Central memory CD8-positive, alpha-beta T cell (primary cell): ENCODE results near the gene XPR1.

Source experiments
- ATAC-seq: fragments of 150-1000 bp; cut with Tn5 transposase; replicated peaks from 2 replicates; pipeline ENCODE4 v1.10.0; 2022; ENCODE audit warnings: mild to moderate bottlenecking, moderate FRiP score, moderate number of reproducible peaks; ENCODE audit not compliant: poor library complexity, severe bottlenecking; ENCODE audit errors: extremely low read depth
- DNase-seq, 2 donors: peaks; one replicate each; pipeline ENCODE4 v3.0.0; 2021; ENCODE audit warnings: low spot score in 2 of 2
- H3K27ac Mint-ChIP-seq: one replicate; pipeline ENCODE4 v1.8.0; 2022; ENCODE audit warnings: low read depth, mild to moderate bottlenecking, moderate library complexity, mixed read lengths
- H3K27me3 Mint-ChIP-seq: one replicate; pipeline ENCODE4 v1.8.0; 2022; ENCODE audit warnings: mixed read lengths
- H3K36me3 Mint-ChIP-seq: one replicate; pipeline ENCODE4 v1.8.0; 2022; ENCODE audit warnings: mild to moderate bottlenecking, moderate library complexity, mixed read lengths; ENCODE audit not compliant: insufficient read depth
- H3K4me1 Mint-ChIP-seq: one replicate; pipeline ENCODE4 v1.8.0; 2022; ENCODE audit warnings: mixed read lengths
- H3K4me3 Mint-ChIP-seq: one replicate; pipeline ENCODE4 v1.8.0; 2022; ENCODE audit warnings: mild to moderate bottlenecking, moderate library complexity, mixed read lengths
- H3K9me3 Mint-ChIP-seq: one replicate; pipeline ENCODE4 v1.8.0; 2022; ENCODE audit warnings: mixed read lengths

The XPR1 gene

GRCh38 chr1:180620581-180620980 is 11.2 kb upstream of the XPR1 start:
- DNase-seq (no peak), ATAC-seq (no peak)
- Mint-ChIP-seq H3K27ac (no peak overlapping the region), H3K4me1 (no peaks in the 10 kb centered on the region), H3K9me3 (no peaks in the 10 kb centered on the region), H3K27me3 (peaks cover 10% of the 10 kb centered on the region), H3K36me3 (no peaks in the 10 kb centered on the region), H3K4me3 (no peak overlapping the region)

- Mint-ChIP-seq H3K27ac (no peak overlapping the region), H3K4me3 (no peak overlapping the region), H3K27me3 (peaks cover 32% of the 10 kb centered on the region), H3K9me3 (no peaks in the 10 kb centered on the region), H3K36me3 (no peaks in the 10 kb centered on the region), H3K4me1 (no peaks in the 10 kb centered on the region)
- DNase-seq (no peak), ATAC-seq (no peak)
Observed at GRCh38 chr1:180622658-180623508, 8.9 kb upstream of the XPR1 start.

- DNase-seq (no peak), ATAC-seq (no peak)
- Mint-ChIP-seq H3K27ac (no peak overlapping the region), H3K27me3 (peaks cover 32% of the 10 kb centered on the region), H3K9me3 (no peaks in the 10 kb centered on the region), H3K4me3 (no peak overlapping the region), H3K36me3 (no peaks in the 10 kb centered on the region), H3K4me1 (no peaks in the 10 kb centered on the region)
Observed at GRCh38 chr1:180623579-180624347, 8.1 kb upstream of the XPR1 start.

- Mint-ChIP-seq H3K27ac (no peak overlapping the region), H3K4me3 (no peak overlapping the region), H3K4me1 (no peaks in the 10 kb centered on the region), H3K9me3 (no peaks in the 10 kb centered on the region), H3K27me3 (peaks cover 32% of the 10 kb centered on the region), H3K36me3 (no peaks in the 10 kb centered on the region)
- ATAC-seq = no peak
- DNase-seq = no peak
Observed at GRCh38 chr1:180626711-180627110, 5.1 kb upstream of the XPR1 start.

- Mint-ChIP-seq H3K9me3 (no peaks in the 10 kb centered on the region), H3K27me3 (peaks cover 32% of the 10 kb centered on the region), H3K4me3 (no peak overlapping the region), H3K36me3 (peaks cover 4% of the 10 kb centered on the region), H3K4me1 (no peaks in the 10 kb centered on the region), H3K27ac (no peak overlapping the region)
- no peak for DNase-seq
- no peak for ATAC-seq
Observed at GRCh38 chr1:180627411-180627810, 4.4 kb upstream of the XPR1 start.

GRCh38 chr1:180628646-180629045 is 3.2 kb upstream of the XPR1 start:
- no peak for DNase-seq
- peaks cover 32% of the 10 kb centered on the region for H3K27me3 Mint-ChIP-seq

GRCh38 chr1:180630408-180631193 is 1.2 kb upstream of the XPR1 start:
- DNase-seq (no peak), ATAC-seq (no peak)
- H3K27ac Mint-ChIP-seq = no peak overlapping the region
- no peaks in the 10 kb centered on the region for H3K4me1 Mint-ChIP-seq
- peaks cover 22% of the 10 kb centered on the region for H3K27me3 Mint-ChIP-seq
- H3K9me3 Mint-ChIP-seq = no peaks in the 10 kb centered on the region
- peaks cover 4% of the 10 kb centered on the region for H3K36me3 Mint-ChIP-seq
- H3K4me3 Mint-ChIP-seq = no peak overlapping the region

More at GRCh38 chr1:180628646-180629045, 3.2 kb upstream of the XPR1 start:
- H3K4me1 Mint-ChIP-seq = no peaks in the 10 kb centered on the region
- no peak overlapping the region for H3K27ac Mint-ChIP-seq
- no peaks in the 10 kb centered on the region for H3K9me3 Mint-ChIP-seq
- no peak overlapping the region for H3K4me3 Mint-ChIP-seq
- H3K36me3 Mint-ChIP-seq = peaks cover 4% of the 10 kb centered on the region
- ATAC-seq = no peak

GRCh38 chr1:180631194-180631765 is 542 bp upstream of the XPR1 start:
- no peak overlapping the region for H3K4me3 Mint-ChIP-seq
- DNase-seq (no peak), ATAC-seq (no peak)
- H3K4me1 Mint-ChIP-seq = peaks cover 1% of the 10 kb centered on the region
- peaks cover 4% of the 10 kb centered on the region for H3K36me3 Mint-ChIP-seq
- H3K27me3 Mint-ChIP-seq = peaks cover 15% of the 10 kb centered on the region
- no peak overlapping the region for H3K27ac Mint-ChIP-seq
- no peaks in the 10 kb centered on the region for H3K9me3 Mint-ChIP-seq

GRCh38 chr1:180632326-180633056 is 669 bp downstream of the XPR1 start:
- no peak overlapping the region for H3K27ac Mint-ChIP-seq
- H3K36me3 Mint-ChIP-seq = peaks cover 4% of the 10 kb centered on the region
- no peak overlapping the region for H3K4me3 Mint-ChIP-seq
- peaks cover 6% of the 10 kb centered on the region for H3K4me1 Mint-ChIP-seq
- ATAC-seq (peak; percentile 37), DNase-seq (no peak)
- H3K9me3 Mint-ChIP-seq = no peaks in the 10 kb centered on the region
- peaks cover 3% of the 10 kb centered on the region for H3K27me3 Mint-ChIP-seq

GRCh38 chr1:180633057-180634056 is 1.5 kb downstream of the XPR1 start:
- DNase-seq (no peak), ATAC-seq (no peak)
- Mint-ChIP-seq H3K4me3 (no peak overlapping the region), H3K4me1 (peaks cover 6% of the 10 kb centered on the region), H3K9me3 (no peaks in the 10 kb centered on the region), H3K27ac (no peak overlapping the region), H3K36me3 (peaks cover 4% of the 10 kb centered on the region), H3K27me3 (no peaks in the 10 kb centered on the region)

GRCh38 chr1:180636138-180636537 is 4.3 kb downstream of the XPR1 start:
- DNase-seq = no peak
- H3K4me3 Mint-ChIP-seq = no peak overlapping the region
- H3K36me3 Mint-ChIP-seq = peaks cover 4% of the 10 kb centered on the region
- H3K4me1 Mint-ChIP-seq = peaks cover 20% of the 10 kb centered on the region
- H3K9me3 Mint-ChIP-seq = no peaks in the 10 kb centered on the region
- H3K27ac Mint-ChIP-seq = no peak overlapping the region
- ATAC-seq = no peak
- no peaks in the 10 kb centered on the region for H3K27me3 Mint-ChIP-seq
